Stimulated activated CD4-positive, alpha-beta T cell treated with anti-CD3 and anti-CD28 coated beads, Interleukin-12 subunit alpha, Interleukin-12 subunit beta, amount 100 ng/mL, for 24 hours (primary cell): ENCODE data around the gene CDC34.
A peak's percentile ranks its signal among the peaks of the same experiment; 100 is the strongest.
"Not testable (repeated sequence)": the region's sequence is repeated elsewhere in the genome, so short reads cannot be mapped to it uniquely, and the experiment has no call there.

Source experiments
- DNase-seq, 2 experiments: peaks; one replicate each; pipeline ENCODE4 v3.0.0-alpha.2; 2020; ENCODE audit warnings: low read depth in 2 of 2

Gene CDC34

DNA sequence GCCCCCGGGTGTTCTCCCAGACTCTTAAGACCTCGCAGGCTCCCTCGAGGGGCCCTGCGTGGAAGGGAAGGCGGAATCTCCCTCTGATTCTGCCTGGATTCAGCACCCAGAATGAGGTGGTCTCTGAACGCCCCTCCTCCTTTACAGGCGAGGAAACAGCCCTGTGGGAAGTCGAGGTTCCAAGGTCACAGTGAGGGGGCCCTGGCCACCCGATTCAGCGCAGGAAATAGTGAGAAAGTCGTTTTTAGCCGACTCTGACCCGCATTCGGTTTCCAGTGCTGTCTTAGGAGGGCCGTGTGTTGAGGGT lies 41.9 kb downstream of the CDC34 start:
- no peak for DNase-seq

DNA sequence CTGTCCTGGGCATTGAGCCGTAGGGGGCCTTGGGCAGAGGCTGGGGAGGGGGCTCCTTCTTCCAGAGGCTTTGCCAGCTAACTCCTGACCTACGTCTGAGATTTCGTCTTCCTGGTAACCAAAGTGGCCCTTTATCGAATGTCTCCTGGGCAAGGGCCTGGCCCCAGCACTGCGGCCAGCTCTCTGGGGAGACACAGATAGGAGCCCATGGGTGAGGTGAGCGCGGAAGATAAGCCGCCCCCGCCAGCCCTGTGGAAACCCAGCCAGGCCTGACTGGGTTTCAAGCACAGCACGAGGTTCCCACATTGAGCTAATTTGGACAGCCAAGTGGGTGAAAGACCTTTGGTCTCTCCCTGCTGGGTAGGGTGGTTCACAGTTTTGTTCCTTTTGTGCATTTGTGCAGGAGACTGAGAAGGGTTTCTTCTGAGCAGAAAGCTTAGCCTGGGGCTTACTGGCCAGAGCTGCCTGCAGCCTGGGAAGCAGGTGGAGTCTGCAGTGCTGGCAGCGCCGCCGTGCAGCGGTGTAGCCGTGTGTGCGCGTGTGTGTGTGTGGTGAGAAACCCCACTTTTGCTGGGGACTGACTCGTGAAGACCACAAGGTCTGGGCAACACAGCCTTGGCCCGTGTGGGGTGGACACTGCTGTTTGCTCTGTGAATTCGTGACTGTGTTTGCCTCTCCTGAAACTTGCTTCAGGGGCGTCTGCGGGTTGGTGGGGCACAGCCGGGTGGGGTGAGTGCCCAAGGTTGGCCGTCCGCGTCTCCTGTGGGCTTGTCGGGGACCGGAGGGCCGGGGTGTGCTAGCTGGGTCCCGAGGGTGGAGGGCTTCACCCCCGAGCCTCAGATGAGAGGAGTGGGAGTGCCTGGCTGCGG lies 43.3 kb downstream of the CDC34 start:
- DNase-seq = no peak

DNA sequence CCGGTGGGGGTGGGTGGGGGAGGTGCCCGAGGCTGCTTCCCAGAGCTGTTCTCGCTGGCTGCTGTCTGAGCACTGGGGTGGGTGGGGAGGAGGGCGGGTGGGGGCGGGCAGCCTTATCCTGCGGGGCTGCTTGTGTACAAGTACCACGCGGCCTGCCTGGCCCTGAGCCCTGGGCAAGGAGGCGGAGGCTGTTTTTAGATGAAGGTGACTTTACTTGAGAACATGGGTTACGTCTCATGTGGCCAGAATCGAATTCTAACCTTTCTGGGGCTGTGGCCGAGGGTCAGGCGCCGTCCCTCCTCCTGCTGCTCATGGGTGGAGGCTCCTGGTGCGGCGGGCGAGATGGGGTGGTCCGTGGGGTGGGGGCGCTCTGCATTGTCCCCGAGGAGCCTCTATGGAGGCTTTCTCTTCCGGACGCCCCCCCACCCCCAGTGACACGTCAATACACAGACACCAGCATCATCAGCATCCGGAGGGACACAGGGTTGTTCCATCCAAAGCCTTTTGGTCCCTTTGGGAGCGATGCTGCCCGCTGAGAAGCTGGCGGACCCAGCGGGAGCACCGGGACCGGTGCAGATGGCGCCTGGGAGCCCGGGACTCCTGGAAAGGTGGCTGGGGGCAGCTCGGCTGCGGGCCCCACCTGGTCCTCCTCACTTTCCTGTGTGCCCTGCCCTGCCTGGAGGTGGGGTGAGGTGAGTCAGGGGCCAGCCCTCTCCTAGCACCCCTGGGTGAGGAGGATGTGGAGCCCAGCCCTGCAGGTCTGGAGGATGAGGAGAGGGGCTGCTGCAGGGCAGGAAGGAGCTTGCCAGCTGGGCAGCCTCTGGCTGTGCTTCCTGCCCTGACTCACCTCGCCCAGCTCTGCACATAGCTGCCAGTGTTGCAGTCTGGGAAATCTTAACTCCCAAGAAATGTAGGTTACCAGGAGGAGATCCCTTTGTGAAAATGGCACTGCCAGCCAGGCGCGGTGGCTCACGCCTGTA lies 44.3 kb downstream of the CDC34 start:
- no peak for DNase-seq

DNA sequence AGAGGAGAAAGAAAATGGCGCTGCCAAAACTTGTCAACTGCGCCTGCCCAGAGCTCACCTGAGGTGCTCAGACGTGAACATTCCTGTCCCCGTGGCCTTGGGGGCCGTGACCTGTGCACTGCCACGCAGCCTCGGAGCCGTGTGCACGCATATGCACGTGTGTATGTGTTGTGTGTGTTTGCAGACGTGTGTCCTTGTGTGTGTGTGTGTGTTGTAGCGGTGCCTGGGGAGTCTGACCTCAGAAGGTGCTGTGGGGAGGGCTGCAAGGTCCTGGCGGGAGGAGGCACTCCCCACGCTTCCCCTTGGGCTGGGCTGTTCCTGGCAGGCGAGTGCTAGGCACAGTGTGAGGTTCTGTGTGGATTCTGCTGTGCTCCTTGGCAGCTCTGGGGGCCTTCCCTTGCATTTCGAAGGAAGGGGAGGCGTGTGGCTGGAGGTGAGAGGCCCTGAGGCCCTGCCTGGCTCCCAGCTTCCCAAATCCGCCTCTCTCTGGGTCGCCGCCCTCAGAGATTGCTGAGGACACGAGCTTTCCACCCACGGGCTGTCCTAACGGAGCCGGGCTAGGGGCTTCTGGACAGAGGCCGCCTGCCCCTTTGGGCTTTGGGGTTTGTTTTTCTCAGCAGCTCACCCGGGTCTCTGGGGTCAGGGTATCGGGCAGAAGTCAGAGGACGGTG lies 45.3 kb downstream of the CDC34 start:
- no peak for DNase-seq

DNA sequence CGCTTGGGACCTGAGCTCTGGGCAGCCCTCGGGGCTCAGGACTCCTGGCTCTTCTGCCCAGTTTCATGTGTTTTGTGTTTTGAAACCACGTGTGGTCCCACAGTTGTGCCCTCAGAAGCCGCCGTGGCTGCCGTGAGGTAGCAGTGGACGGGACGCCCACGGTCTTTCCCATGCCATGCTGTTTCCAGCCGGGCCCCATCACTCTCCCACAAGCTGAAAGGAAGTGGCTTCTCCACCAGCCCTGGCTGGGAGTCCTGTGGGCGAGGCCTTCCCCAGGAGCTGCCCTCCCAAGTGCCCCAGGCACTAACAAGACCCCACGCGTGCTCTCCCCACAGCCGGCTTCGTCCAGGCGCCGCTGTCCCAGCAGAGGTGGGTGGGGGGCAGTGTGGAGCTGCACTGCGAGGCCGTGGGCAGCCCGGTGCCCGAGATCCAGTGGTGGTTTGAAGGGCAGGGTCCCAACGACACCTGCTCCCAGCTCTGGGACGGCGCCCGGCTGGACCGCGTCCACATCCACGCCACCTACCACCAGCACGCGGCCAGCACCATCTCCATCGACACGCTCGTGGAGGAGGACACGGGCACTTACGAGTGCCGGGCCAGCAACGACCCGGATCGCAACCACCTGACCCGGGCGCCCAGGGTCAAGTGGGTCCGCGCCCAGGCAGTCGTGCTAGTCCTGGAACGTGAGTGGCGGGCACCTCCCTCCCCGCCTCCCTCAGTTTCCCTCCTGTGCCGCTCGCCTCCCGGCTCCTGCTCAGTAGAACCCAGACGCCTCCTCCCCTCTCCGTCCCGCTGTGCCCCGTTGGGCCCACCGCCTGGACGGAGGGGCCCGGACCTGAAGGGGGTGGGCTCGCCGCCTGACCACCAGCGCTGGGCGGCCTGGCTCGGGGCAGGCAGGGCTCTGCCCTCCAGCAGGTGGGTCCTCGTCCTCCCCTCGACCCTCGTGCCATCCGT lies 46.2 kb downstream of the CDC34 start:
- DNase-seq = no peak

DNA sequence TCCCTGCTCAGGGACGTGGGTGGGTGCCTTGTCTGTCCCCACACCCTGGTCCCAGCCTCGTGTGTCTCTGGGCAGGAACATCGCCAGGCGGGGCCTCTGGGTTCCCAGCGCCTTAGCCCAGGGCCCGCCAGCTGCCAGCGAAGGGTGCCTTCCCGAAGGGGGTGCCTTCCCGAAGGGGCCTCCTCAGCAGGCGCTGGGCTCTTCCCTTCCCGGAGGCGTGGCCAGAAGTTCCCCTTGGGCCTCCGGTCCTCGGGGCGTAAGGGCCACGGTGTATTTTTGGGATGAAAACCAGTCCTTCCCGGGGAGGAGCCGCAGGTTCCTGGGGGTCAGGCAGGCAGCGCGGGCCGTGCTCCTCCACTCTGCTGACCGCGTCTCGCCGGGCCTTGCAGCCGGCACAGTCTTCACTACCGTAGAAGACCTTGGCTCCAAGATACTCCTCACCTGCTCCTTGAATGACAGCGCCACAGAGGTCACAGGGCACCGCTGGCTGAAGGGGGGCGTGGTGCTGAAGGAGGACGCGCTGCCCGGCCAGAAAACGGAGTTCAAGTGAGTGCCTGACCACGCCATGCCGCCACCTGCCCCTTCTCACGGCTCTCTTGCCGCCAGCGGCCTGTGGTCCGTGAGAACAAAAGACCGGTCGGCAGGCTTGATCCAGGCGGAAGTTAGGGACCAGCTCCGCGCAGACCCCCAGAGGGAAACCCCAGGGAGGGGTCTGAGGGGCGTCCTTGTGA lies 47.7 kb downstream of the CDC34 start:
- no peak for DNase-seq

DNA sequence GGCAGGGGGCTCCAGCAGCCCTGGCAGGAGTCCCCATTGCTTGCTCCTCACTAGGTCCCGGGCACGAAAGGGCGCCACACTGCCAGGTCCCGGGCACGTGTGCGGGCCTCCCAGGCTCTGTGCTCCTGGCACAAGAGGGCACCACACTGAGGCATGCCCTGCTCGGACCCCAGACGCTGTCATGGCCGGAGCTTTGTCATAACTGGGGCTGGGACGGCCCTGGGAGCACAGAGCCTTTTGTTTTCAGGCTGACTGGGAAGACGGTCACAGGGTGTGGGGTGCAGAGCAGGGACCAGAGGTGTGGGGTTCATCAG lies 48.2 kb downstream of the CDC34 start:
- no peak for DNase-seq

DNA sequence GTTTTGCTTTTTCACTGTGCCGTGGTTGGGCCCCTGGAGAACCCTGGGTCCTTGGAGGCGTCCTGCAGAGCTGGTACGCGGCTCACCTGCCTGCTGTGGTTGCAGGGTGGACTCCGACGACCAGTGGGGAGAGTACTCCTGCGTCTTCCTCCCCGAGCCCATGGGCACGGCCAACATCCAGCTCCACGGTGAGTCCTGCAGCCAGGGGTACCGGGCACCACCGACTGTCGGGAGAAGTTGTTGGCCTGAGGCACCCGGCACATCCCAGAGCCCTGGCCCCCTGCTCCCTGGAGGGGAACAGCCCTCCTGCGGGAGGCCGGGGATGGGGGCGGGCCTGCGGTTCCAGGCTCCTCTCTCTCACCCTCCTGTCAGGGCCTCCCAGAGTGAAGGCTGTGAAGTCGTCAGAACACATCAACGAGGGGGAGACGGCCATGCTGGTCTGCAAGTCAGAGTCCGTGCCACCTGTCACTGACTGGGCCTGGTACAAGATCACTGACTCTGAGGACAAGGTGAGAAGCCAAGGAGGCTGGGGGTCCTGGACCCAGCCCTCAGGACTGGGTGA lies 48.8 kb downstream of the CDC34 start:
- DNase-seq = no peak

DNA sequence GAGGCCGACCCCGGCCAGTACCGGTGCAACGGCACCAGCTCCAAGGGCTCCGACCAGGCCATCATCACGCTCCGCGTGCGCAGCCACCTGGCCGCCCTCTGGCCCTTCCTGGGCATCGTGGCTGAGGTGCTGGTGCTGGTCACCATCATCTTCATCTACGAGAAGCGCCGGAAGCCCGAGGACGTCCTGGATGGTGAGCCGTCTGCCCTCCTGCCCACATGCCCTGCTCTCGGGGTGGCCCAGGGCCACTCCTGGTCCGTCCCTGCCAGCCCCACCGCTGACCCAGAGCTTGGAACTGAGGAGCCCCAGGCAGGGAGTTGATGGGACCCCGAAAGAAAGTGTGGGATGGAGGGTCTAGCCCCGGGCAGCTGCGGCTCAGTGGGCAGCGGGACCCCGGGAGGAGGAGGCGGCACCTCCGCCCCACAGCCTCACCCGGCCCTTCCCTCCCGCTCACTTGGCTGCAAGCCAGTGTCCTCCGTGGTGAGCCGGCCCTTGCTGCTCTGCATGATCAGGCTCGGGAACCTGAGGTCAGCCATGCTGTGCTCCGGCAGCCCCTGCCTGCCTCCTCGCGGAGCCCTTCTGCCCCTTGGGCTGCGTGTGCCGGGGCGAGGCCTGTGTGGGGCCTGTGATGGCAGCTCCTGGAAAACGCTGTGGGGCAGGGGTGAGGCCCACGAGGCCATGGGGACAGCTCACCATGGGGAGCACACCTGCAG lies 50.0 kb downstream of the CDC34 start:
- no peak for DNase-seq

DNA sequence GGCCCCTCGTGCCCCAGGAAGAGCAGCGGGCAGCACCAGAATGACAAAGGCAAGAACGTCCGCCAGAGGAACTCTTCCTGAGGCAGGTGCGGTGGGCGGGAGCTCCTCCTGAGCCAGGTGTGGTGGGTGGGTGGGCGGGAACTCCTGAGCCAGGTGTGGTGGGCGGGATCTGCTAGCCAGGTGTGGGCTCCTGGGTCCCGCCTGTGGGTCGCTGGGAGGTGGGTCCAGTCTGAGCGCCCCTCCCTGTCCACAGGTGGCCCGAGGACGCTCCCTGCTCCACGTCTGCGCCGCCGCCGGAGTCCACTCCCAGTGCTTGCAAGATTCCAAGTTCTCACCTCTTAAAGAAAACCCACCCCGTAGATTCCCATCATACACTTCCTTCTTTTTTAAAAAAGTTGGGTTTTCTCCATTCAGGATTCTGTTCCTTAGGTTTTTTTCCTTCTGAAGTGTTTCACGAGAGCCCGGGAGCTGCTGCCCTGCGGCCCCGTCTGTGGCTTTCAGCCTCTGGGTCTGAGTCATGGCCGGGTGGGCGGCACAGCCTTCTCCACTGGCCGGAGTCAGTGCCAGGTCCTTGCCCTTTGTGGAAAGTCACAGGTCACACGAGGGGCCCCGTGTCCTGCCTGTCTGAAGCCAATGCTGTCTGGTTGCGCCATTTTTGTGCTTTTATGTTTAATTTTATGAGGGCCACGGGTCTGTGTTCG lies 51.1 kb downstream of the CDC34 start:
- no peak for DNase-seq

DNA sequence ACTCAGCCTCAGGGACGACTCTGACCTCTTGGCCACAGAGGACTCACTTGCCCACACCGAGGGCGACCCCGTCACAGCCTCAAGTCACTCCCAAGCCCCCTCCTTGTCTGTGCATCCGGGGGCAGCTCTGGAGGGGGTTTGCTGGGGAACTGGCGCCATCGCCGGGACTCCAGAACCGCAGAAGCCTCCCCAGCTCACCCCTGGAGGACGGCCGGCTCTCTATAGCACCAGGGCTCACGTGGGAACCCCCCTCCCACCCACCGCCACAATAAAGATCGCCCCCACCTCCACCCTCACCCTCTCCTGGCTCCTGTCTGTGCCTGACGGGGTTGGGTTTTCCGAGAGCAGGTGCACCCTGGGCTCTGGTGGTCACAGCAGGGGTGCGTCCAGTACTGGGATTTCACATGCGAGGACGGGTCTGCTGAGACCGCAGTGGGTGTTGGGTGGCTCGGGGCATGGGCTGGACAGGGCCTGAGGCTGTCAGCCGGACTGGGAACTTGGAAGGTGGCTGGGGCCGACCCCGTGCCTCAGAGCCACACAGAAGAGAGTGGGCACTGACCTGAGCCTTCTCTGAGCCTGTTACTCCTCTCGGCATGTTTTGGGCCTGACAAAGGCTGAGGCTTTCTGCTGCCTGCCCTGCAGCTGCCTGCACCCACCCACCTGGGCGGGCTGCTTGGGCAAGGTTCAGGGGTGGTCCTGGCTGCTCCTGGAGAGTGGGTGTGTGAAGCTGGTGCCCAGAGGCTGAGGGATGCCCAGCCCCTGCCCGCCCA lies 51.8 kb downstream of the CDC34 start:
- DNase-seq = no peak

DNA sequence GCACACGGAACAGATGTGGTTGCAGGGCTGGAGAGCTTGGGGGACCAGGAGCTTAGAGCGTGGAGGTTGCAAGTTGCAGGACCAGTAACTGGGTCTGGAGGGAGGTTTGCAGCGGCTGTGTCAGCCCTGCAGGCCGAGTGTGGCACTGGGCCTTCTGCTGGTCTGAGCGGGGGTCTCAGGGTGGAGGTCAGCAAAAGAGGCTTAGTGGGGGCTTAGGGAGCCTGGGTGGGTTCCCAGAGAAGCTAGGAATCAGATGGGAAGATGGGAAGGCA lies 52.3 kb downstream of the CDC34 start:
- DNase-seq = no peak

DNA sequence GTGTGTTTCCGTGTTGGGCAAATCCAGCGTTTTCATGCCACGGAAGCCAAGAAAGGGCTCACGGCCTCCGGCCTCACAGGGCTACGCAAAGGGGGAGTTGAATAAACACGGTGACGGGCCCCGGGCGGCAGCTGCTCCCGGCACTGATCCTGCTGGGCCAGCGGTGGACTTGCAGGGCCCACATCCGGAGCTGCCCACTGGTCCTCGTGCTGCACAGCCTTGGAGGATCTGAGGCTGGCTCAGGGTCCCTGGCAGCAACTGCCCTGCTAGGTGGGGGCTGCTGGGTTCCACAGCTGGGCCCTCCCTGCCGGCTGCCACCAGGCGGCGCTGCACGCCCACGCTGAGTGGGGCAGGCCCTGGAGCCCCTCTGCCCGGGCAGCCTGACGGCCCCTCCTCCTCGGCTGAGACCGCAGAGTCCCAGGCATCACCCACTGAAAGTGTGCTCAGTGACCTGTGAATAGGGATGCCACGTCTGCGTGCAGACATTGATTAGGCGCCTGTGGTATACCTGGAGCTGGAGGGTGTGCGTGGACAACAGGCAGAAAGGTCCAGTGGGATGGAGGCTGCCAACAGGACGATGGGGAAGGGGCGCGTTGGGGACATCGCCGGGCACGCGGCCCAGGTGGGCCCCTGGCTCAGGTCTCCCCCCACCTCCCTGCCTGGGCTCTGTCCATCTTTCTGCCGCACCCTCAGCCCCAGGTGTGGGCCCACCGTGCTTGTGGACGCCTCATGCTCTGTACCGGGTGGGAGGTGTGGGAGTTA lies 52.9 kb downstream of the CDC34 start:
- DNase-seq = no peak

DNA sequence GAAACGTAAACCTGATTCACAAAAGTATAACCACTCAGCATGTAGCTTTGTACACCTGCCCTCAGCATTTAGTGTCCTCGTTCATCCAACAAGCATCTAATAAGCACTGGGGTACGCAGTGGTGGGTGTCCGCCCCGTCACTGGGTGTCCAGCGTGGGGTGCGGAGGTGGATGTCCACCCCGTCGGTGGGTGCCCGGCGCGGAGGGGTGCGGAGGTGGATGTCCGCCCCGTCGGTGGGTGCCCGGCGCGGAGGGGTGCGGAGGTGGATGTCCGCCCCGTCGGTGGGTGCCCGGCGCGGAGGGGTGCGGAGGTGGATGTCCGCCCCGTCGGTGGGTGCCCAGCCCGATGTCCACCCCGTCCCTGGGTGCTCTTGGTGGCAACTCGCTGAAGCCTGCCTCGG lies 53.6 kb downstream of the CDC34 start:
- not testable (repeated sequence) for DNase-seq

DNA sequence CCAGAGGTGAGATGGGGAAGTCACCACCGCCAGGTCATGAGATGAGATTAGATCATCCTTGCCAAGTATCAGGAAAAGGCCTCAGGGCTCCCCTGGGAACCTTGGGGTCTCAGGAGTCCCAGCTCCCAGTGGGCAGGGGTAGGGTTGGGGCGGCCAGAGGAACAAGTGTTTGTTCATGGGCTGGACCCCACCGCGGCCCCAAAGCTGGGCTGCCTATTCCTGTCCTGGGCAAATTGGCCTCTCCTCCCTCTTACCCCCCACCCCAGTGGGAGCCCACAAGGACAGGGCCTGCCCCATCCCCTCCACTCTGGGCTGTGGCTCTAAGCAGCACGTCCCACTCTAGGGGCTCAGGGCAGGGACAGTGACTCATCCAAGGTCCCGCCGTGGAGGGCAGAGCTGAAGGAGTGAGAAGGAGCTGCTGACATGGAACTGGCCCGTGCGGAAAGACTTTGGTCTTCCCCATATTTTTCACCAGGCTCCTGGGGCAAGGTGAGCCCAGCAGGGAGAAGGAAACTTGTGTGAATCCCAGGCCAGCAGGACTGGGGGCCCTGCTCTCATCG lies 54.1 kb downstream of the CDC34 start:
- no peak for DNase-seq

DNA sequence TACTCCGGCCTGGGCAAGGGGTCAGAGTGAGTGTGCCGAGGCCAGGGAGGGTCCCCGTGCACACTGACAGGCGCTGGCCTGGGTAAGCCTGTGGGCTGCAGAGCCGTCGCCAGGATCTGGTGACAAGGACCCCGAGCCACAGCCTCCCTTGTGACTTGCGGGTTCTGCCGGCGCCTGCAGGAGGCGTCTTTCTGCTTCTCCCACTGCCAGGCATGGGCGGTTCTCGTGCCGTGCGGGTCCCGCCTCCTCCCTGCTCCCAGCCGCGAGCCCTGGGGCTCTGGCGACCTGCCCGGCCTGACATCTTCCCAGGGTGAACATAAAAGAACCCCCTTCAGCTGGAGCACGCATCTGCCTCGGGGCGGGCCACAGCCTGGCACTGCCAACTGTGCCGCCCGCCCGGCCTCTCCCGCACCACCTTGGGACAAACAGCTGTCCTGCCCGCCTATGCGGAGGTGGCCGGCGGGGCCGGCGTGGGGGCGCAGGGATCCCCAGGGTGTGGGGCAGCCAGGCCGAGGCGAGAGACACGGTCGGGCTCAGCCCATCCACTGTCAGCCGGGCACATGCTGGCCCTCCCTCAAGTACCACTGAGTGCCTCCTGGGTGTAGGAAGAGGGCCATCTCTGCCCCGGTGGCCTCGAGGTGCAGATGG lies 56.7 kb downstream of the CDC34 start:
- peak; percentile 43 to 68 for DNase-seq
